Activated CD4-positive, alpha-beta T cell treated with anti-CD3 and anti-CD28 coated beads for 1 hour (primary cell): ENCODE data around the gene PCED1B.
"Not testable (repeated sequence)": the region's sequence is repeated elsewhere in the genome, so short reads cannot be mapped to it uniquely, and the experiment has no call there.

Source experiments
- DNase-seq: peaks from one replicate; pipeline ENCODE4 v3.0.0-alpha.2; 2020

Gene PCED1B

GRCh38 chr12:47079468-47079980 lies at the start of gene PCED1B, which contains the start of gene AMIGO2:
Gene PCED1B, plus strand, starts transcription at chr12:47079621. Its CDS starts 155,443 bp downstream, at chr12:47235064.
Gene AMIGO2, minus strand, starts transcription at chr12:47079959. Its CDS starts 957 bp downstream, at chr12:47079002.
- peak; percentile 53 for DNase-seq

GRCh38 chr12:47029903-47030302 lies 49.5 kb upstream of the PCED1B start:
- no peak for DNase-seq

- no peak for DNase-seq
Measured at GRCh38 chr12:47032644-47033043, 46.8 kb upstream of the PCED1B start.

GRCh38 chr12:47033081-47033480 lies 46.3 kb upstream of the PCED1B start:
- DNase-seq: no peak

GRCh38 chr12:47033789-47034555 lies 45.4 kb upstream of the PCED1B start:
- no peak for DNase-seq

GRCh38 chr12:47034661-47035060 lies 44.8 kb upstream of the PCED1B start:
- no peak for DNase-seq

- DNase-seq: no peak
Measured at GRCh38 chr12:47035484-47035883, 43.9 kb upstream of the PCED1B start.

- no peak for DNase-seq
Measured at GRCh38 chr12:47038270-47038748, 41.1 kb upstream of the PCED1B start.

- DNase-seq: no peak
Measured at GRCh38 chr12:47039079-47039478, 40.3 kb upstream of the PCED1B start.

GRCh38 chr12:47039756-47040155 lies 39.7 kb upstream of the PCED1B start:
- DNase-seq: no peak

- no peak for DNase-seq
Measured at GRCh38 chr12:47041327-47041726, 38.1 kb upstream of the PCED1B start.

GRCh38 chr12:47048541-47048940 lies 30.9 kb upstream of the PCED1B start:
- DNase-seq: no peak

- DNase-seq: not testable (repeated sequence)
Measured at GRCh38 chr12:47051291-47051690, 28.1 kb upstream of the PCED1B start.

GRCh38 chr12:47052274-47052673 lies 27.1 kb upstream of the PCED1B start:
- no peak for DNase-seq

GRCh38 chr12:47053961-47054360 lies 25.5 kb upstream of the PCED1B start:
- no peak for DNase-seq

GRCh38 chr12:47054659-47055058 lies 24.8 kb upstream of the PCED1B start:
- no peak for DNase-seq

GRCh38 chr12:47055856-47056255 lies 23.6 kb upstream of the PCED1B start:
- DNase-seq: not testable (repeated sequence)

- DNase-seq: not testable (repeated sequence)
Measured at GRCh38 chr12:47056944-47057343, 22.5 kb upstream of the PCED1B start.

GRCh38 chr12:47058640-47059039 lies 20.8 kb upstream of the PCED1B start:
- DNase-seq: not testable (repeated sequence)

GRCh38 chr12:47065546-47065945 lies 13.9 kb upstream of the PCED1B start:
- DNase-seq: no peak

- DNase-seq: no peak
Measured at GRCh38 chr12:47066278-47067025, 13.0 kb upstream of the PCED1B start.

- no peak for DNase-seq
Measured at GRCh38 chr12:47067176-47067575, 12.2 kb upstream of the PCED1B start.

- DNase-seq: no peak
Measured at GRCh38 chr12:47067771-47068431, 11.5 kb upstream of the PCED1B start.
